ENCODE measurements around the gene HSPA1B. TPM values are rescaled to one million over a fixed set of nuclear protein-coding genes. Genes with fewer than 3 reads are reported as not detected.

The HSPA1B gene
- total RNA-seq, 1 experiment from 2014 or later: 85.1 TPM

- Histone ChIP-seq H2BK20ac (ENCODE audit: low read depth, low read length, poor library complexity, severe bottlenecking) (no peak overlapping the region), H3K14ac (ENCODE audit: insufficient read depth, low read length) (no peak overlapping the region), H3K4me2 (ENCODE audit: insufficient read depth, insufficient read length, low read length) (no peak overlapping the region), H2BK12ac (ENCODE audit: insufficient read length, low read depth, low read length) (no peak overlapping the region), H3K4me1 (ENCODE audit: insufficient read depth, low read length) (no peaks in the 10 kb centered on the region), H3K56ac (ENCODE audit: insufficient read length, low read depth, low read length) (no peak overlapping the region), H2BK15ac (ENCODE audit: low read depth, low read length) (no peak overlapping the region), H3T11ph (ENCODE audit: low read length) (no peak overlapping the region), H2AK5ac (ENCODE audit: insufficient read length, low read length) (no peak overlapping the region), H3K23ac (ENCODE audit: insufficient read length, low read depth, low read length) (no peak overlapping the region), H2BK5ac (ENCODE audit: insufficient read length, low read length) (no peak overlapping the region), H3K4ac (ENCODE audit: low read depth, low read length) (no peak overlapping the region), H3K9ac (ENCODE audit: extremely low read depth, insufficient read length, low read length) (no peak overlapping the region), H3K9me3 (ENCODE audit: control insufficient read depth, low read depth, low read length) (no peaks in the 10 kb centered on the region), H3K18ac (ENCODE audit: insufficient read length, low read depth, low read length) (no peak overlapping the region), H4K91ac (ENCODE audit: insufficient read length, low read depth, low read length) (no peak overlapping the region), H4K5ac (ENCODE audit: insufficient read length, low read depth, low read length) (no peak overlapping the region), H2BK120ac (ENCODE audit: low read depth, low read length, poor library complexity, severe bottlenecking) (no peak overlapping the region), H3K79me1 (ENCODE audit: insufficient read depth, low read depth, low read length, poor library complexity, severe bottlenecking) (no peaks in the 10 kb centered on the region), H4K20me1 (ENCODE audit: control insufficient read depth, insufficient read depth, insufficient read length) (peaks cover 2% of the 10 kb centered on the region), H3K27ac (ENCODE audit: insufficient read length, low read depth, low read length) (no peak overlapping the region), H2AFZ (ENCODE audit: low read length) (no peak overlapping the region), H3K79me2 (ENCODE audit: insufficient read depth, low read length) (no peaks in the 10 kb centered on the region), H3K23me2 (ENCODE audit: insufficient read length, low read depth, low read length, poor library complexity, severe bottlenecking) (no peaks in the 10 kb centered on the region), H3K27me3 (ENCODE audit: insufficient read depth, low read length) (no peaks in the 10 kb centered on the region), H4K8ac (replicated peaks; ENCODE audit: insufficient read length, low read depth, low read length) (no peak overlapping the region)
- Mint-ChIP-seq H3K36me3 (ENCODE audit: insufficient read depth in 1 of 3, low read depth in 3 of 3) (peaks cover 15 to 22% (median 18%) of the 10 kb centered on the region in 3 experiments; a peak in 6 of 7 replicates), H3K27me3 (ENCODE audit: low read depth) (no peaks in the 10 kb centered on the region), H3K4me3 (no peak overlapping the region), H3K9me3 (no peaks in the 10 kb centered on the region), H3K4me1 (no peaks in the 10 kb centered on the region), H3K27ac (peak overlapping the region in 1 of 3 experiments; percentile 78; a peak in 2 of 7 replicates)
- no peak for DNase-seq
- TF ChIP-seq CTCF (conservative IDR thresholded peaks at IDR 0.05): no peak
- no CpG with 5 or more reads among the region's 3 CpGs for WGBS (ENCODE audit: extremely low coverage, insufficient read length, low lambda C conversion rate)
Observed at GRCh38 chr6:31844507-31844906, 17.0 kb downstream of the HSPA1B start.

Measured in H9 (cell line).